DMS 273 (cell line): ENCODE data around the gene PDCD1LG2.
"Not testable (repeated sequence)": the region's sequence is repeated elsewhere in the genome, so short reads cannot be mapped to it uniquely, and the experiment has no call there.

Experiments
- DNase-seq: peaks from one replicate; lab custom pipeline; 2025; ENCODE audit not compliant: unreplicated experiment; lab: John Stamatoyannopoulos, UW

The PDCD1LG2 gene

GRCh38 chr9:5510360-5510931, at the start of gene PDCD1LG2:
Gene PDCD1LG2, plus strand, starts transcription at chr9:5510531. Its CDS starts 12,016 bp downstream, at chr9:5522547.
- DNase-seq, result peak; percentile 30

- DNase-seq, result not testable (repeated sequence)
These were observed 45.5 kb upstream of the PDCD1LG2 start for GRCh38 chr9:5464831-5465330.

GRCh38 chr9:5466005-5466404, 44.3 kb upstream of the PDCD1LG2 start:
- DNase-seq, result no peak

- no peak for DNase-seq
These were observed 43.6 kb upstream of the PDCD1LG2 start for GRCh38 chr9:5466766-5467165.

- DNase-seq, result no peak
These were observed 41.5 kb upstream of the PDCD1LG2 start for GRCh38 chr9:5468850-5469249.

- DNase-seq, result no peak
These were observed 40.2 kb upstream of the PDCD1LG2 start for GRCh38 chr9:5470122-5470521.

GRCh38 chr9:5470816-5471215, 39.5 kb upstream of the PDCD1LG2 start:
- DNase-seq, result no peak

- not testable (repeated sequence) for DNase-seq
These were observed 34.7 kb upstream of the PDCD1LG2 start for GRCh38 chr9:5475611-5476010.

- DNase-seq, result no peak
These were observed 32.1 kb upstream of the PDCD1LG2 start for GRCh38 chr9:5478206-5478605.

GRCh38 chr9:5479994-5480694, 30.2 kb upstream of the PDCD1LG2 start:
- no peak for DNase-seq

GRCh38 chr9:5480919-5481318, 29.4 kb upstream of the PDCD1LG2 start:
- DNase-seq, result no peak

- DNase-seq, result no peak
These were observed 28.9 kb upstream of the PDCD1LG2 start for GRCh38 chr9:5481322-5482040.

GRCh38 chr9:5482194-5482593, 28.1 kb upstream of the PDCD1LG2 start:
- DNase-seq, result no peak

- no peak for DNase-seq
These were observed 27.0 kb upstream of the PDCD1LG2 start for GRCh38 chr9:5483306-5483705.

- DNase-seq, result no peak
These were observed 24.8 kb upstream of the PDCD1LG2 start for GRCh38 chr9:5485378-5486085.

GRCh38 chr9:5486988-5487387, 23.3 kb upstream of the PDCD1LG2 start:
- no peak for DNase-seq

- DNase-seq, result no peak
These were observed 21.9 kb upstream of the PDCD1LG2 start for GRCh38 chr9:5488221-5489008.

GRCh38 chr9:5489630-5490490, 20.5 kb upstream of the PDCD1LG2 start:
- no peak for DNase-seq

- DNase-seq, result no peak
These were observed 17.2 kb upstream of the PDCD1LG2 start for GRCh38 chr9:5492965-5493678.
